Dermis microvascular lymphatic vessel endothelial cell (primary cell): ENCODE results near the gene CTAGE8. TPM values are rescaled to one million over a fixed set of nuclear protein-coding genes. Genes with fewer than 3 reads are reported as not detected.
"Not testable (repeated sequence)": the region's sequence is repeated elsewhere in the genome, so short reads cannot be mapped to it uniquely, and the experiment has no call there.

Experiments
- DNase-seq, 2 donors: peaks; one replicate each; pipeline versions ENCODE4 v3.0.0 to v3.0.0-alpha.2; 2010; ENCODE audit warnings: low read depth in 2 of 2
- total RNA-seq: library from RNA; depleted of rRNA; stranded (reverse); fragments of >200 nt; gene quantifications from 2 replicates; pipeline ENCODE4 v1.2.1, GENCODE V29; 2014

Gene CTAGE8, protein sequence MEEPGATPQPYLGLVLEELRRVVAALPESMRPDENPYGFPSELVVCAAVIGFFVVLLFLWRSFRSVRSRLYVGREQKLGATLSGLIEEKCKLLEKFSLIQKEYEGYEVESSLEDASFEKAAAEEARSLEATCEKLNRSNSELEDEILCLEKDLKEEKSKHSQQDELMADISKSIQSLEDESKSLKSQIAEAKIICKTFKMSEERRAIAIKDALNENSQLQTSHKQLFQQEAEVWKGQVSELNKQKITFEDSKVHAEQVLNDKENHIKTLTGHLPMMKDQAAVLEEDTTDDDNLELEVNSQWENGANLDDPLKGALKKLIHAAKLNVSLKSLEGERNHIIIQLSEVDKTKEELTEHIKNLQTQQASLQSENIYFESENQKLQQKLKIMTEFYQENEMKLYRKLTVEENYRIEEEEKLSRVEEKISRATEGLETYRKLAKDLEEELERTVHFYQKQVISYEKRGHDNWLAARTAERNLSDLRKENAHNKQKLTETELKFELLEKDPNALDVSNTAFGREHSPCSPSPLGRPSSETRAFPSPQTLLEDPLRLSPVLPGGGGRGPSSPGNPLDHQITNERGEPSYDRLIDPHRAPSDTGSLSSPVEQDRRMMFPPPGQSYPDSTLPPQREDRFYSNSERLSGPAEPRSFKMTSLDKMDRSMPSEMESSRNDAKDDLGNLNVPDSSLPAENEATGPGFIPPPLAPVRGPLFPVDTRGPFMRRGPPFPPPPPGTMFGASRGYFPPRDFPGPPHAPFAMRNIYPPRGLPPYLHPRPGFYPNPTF
- under 0.01 and 0.13 TPM in 2 replicates for total RNA-seq

DNA sequence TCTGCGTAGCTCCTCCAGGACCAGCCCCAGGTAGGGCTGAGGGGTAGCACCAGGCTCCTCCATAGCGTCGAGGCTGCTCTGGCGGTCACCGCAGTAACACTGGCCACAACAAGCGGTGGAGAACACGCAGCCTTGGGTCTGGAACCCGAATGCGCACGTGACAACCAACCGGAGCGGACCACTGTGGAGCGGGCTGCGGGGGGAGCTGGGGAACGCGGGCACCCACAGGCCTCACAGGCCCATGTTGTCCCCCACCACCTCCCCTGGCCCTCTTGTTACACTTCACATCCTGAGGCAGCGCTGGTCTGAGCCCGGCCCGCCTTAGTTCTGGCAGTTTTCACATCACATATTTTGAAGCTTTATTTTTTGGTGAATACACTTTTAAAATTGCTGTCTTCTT is at the start of gene CTAGE8:
TSS of gene CTAGE8 (minus strand) at position 101 of the 400 bp plus-strand sequence. CDS start at position 63, 38 bp downstream.
- DNase-seq = not testable (repeated sequence)

DNA sequence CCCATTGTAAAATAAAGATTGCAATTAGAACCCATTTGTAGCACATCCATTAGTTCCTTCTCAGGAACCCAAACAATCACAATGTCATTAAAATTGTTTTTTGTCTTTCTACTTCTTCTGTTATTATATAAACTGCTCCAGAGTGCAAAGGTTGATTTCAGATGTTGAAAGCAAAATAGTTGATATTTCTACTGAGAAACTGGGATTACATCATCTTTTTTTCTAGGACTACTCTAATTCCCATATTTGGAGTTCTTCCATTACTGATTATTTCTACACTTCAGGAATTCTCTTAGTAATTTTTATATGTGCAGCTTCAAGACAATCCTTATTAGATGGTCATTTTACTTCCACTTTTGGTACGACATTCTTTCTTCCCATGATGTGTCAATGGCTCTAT is 48.4 kb upstream of the CTAGE8 start:
- DNase-seq = not testable (repeated sequence)

DNA sequence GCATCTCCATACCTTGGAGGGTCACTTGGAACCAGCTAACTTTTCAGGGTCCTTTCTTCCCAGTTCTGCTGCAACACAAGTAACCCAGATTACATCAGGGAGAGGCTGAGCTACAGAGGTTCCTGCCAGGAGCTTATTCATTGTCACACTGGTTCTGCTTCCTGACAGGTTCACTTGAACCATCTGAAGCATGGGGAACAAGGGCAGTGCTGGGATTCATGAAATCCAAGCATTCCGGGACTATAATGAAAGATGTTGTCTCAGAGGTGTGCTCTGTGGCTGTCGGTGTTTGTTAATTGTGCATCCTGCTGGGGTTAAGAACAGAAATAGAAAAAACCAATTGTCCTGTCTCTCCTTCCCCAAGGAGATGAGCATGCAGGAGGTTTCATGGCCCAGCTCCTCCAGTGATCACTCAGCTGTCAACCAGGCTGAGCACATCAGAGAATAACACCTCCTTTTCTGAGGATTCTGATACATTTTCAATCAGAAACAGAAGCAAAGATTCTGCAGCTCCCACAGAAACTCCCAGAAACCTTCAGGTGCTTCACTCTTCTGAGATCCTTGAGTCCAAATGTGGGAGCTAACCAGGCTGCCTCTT is 42.9 kb upstream of the CTAGE8 start, which contains the start of gene OR2A1:
TSS of gene OR2A1 (plus strand) at position 548 of the 598 bp plus-strand sequence. CDS start 5,706 bp downstream, outside the sequence.
- not testable (repeated sequence) for DNase-seq

DNA sequence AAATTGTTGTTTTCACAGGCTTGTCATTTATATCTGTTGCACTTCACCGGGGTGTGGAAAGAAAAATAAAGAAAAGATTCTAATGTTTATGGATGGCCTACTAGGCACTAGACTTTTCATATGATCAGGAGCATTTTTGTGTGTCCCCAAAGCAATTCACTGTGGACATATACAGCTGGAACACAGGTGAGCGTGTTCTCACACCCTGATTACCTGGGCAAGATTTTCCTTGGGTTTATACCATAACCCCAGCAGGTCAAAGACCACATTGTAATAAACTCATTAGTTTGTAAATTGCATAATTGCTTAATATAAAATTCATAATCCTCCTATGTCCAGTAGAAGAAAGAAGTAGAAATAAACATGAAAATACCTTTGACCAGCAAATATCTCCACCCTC is 42.1 kb upstream of the CTAGE8 start:
- not testable (repeated sequence) for DNase-seq

DNA sequence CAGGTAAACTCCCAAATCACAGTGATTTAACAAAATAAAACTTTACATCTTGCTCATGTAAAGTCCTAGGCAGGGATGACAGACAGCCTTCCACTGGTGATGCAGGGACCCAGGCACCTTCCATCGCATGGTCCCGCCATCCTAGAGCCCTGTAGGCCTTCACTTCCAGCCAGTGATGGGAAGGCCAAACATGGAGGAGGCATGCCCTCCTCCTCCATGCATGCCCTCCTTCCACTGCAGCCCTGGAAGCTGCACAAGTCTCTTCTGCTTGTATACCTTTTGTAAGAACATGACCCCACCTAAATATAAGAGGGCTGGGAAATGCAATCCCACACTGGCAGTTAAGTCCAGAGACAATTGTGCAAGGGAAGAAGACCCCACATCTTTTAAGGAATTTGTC is 40.6 kb upstream of the CTAGE8 start:
- DNase-seq = not testable (repeated sequence)

DNA sequence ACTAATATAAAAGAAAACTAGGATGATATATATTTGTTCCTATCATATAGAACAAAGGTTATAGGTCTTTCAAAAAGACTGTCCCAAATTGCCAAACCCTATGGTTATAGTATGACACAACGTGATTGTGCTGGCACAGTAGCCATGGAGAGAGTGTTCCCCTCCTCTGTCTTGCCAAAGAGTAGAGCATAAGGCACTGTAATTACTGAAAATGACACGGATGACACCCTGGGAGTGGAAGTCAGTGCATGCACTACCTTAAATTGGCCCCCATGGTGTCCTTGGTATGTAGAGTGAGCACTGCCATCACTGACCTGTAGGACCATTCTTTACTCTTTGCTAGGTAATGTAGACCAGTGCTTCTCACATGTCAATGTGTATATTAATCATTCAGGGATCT is 36.1 kb upstream of the CTAGE8 start:
- not testable (repeated sequence) for DNase-seq

DNA sequence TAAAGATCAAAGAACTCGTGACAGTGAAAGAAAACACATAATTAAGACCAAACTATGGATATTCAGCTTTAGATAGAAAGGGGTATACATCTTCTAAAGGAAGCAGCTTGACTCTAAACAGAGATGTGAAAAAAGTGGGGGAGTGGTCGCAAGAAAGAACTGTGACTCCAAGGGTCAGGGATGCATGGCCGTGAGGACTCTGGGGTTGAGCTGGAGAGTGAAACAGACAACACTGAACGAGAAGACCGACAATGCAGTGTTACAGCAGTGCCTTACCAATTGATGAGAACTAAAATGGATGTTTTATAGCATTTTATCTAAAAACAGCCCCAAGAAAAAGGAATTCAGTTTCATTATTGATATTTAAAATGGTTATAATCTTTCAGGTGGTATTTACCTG is 34.5 kb upstream of the CTAGE8 start:
- DNase-seq = not testable (repeated sequence)

DNA sequence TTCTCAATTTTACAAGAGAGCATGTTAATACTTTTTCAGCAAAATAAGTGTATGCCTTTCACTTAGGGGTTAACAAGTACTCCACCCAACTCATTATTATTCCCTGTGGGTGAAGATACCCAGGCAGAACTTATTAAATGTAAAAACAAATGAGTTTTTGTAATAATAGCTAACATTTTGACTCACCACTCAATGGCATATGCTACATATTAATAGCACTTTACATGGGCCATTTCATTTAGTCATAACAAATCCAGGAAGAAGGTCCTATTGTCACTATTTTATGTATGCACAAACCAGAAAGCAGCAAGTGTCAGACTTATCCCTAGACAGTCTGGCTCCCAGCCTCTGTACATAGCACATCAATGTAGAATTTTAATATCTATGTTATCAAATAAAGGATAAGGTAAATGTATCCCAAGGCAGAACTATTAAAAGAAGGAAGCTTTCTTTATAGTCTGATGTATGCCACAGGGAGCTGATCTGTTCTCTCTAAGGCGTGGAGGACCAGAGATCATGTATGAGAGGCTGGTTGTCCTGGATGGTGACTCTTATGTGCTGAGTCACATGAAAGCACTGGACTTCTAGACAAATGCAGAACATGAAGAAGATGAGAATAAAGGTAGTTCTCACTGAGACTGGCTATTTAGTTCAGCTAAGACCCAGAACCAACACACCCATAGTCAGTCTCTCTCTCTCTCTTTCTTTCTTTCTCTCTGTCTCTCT is 33.7 kb upstream of the CTAGE8 start:
- not testable (repeated sequence) for DNase-seq

DNA sequence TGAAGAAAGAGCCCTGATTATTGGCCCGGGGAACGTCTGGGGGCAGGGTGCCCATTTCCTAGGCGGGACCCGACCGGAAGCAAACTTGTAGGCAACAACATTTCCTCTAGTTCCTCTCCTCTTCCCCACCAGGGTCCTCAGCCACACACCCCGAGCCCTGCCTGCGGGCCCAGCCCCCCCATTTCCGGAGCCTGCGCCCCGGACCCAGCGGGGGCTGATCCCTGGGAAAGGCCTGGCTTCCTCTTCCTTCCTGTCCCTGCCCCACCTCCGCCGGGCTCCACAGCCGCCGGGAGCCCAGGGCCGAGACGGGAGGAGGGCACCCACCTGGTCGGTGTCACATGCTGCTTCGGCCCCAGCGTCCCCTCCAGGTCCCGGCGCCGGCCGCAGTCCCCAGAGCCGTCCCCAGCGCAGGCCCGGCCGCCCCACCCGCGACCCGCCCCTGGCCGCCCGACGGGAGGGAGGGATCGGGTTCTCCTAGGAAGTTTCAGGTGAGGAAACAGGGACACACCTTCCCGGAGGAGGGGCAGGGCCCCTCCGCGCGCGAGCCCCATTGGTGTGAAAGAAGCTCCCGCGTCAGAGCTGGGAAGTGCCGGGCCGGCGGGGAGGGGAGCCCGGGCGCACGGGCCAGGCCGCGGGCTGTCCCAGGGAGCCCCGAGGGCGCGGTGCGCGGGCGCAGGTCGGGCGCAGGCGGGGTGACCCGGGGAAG is 24.9 kb upstream of the CTAGE8 start:
- DNase-seq = not testable (repeated sequence)

DNA sequence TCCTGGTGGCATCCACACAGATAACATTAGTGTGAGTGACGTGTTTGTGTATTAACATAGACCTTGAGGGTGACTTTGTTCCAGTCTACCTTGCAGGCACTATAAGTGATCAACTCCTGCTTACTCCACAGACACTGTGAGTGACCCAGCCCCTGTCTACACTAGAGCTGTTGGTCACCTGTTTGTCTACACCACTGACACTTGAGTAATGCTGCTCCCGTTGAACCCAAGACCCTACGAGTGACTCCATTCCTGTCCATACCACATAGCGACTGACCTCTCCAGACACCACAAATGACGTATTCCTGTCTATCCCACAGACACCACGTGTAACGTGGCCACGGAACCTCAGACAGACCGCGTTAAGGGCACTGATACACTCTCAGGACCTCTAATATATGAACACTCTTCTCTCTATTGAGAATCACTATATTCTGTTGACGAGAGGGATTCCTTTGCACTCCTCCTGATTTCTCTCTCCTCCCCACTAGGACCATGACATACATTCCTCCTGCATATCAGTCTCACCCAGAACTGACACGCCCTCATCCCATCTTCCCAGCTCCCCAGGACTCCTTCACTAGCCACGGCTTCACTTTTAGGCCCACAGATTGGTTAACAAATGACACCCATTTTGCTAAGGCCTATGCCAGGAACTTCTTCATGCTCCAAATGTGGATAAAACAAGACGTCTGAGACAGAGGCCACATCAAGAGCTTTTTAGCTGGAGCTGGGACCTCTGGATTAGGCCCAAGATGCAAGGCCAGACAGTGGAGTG is 23.5 kb upstream of the CTAGE8 start:
- DNase-seq = not testable (repeated sequence)

DNA sequence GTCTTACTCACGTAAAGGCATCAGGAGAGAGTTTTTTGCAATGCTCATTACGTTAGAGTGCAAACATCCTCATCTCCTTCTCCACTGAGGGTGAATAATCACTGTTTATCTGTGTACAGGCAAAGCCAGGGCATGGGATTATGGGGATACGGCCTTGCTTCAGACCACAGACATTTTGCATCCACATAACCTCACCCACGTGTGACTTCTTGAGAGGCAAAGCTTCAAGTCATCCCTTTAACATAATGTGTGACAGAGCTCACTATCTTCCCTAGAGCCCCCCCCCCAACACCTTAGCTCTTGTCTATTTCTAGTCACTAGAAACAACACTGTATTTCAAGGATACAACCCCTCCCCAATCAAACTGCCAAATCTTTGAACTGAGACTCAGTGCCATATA is 22.5 kb upstream of the CTAGE8 start:
- DNase-seq = not testable (repeated sequence)

DNA sequence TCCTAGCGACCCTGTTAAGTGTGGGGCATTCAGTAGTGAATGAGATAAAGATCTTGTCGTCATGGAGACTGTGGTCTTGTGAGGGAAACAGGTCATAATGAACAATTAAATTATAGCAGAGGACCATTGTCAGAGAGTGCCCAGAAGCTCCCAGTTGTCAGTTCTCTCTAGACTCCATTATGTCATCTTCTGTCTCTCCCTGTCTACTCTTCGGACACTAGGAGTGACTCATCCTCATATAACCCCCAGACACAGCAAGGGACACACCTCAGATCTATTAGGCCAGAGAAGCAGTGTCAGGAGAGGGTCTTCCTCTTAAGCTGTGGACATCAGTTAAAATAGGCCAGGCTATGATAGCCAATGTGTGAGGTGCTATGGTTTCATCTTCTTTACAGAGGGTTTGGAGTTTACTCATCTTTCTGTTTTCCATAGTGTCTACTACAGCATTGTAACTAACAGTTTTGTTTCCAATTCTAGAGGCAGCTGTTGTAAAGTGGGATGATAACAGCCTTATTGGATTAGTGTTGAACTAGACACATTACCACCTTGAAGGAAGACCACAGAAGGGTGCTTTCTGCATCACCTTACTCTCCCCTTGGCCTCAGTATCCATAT is 18.2 kb upstream of the CTAGE8 start:
- DNase-seq = not testable (repeated sequence)

DNA sequence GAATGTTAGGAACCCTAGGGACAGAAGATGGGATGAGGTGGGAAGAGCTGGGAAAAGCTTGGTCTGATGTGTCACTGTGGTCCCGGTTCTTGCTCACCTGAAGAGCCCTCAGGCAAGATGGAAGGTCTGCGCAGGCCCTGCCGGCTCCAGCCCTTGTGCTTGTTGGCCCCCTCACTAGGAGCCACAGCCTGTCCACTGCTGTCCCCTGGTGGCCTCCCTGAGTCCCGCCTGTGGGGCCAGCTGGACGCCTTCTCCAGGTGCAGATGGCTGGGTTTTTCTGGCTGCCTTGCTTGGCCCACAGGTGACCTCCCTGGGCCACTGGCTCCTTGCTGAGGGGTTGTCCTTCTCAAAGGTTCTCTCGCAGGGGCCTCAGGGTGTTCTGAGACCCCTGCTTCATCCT is 14.6 kb upstream of the CTAGE8 start:
- not testable (repeated sequence) for DNase-seq

DNA sequence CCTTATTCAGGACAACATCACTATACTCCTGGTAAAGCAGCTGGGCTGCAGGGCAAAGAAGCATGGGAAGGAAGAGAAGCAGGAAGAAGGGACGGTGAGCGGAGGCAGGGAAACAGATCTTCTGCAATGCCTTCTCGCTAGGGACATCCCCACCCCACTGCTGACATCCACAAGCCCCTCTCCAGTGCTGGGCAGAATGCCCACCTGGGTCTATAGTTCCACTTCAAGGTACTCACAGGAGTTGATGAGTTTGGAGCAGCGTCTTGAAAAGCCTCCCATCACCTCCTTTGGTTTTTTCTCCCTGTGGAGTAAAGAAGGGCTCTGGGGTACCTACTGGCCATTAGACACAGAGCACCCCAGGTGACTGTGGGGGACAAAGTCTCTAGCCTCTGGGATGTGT is 13.4 kb upstream of the CTAGE8 start:
- not testable (repeated sequence) for DNase-seq

DNA sequence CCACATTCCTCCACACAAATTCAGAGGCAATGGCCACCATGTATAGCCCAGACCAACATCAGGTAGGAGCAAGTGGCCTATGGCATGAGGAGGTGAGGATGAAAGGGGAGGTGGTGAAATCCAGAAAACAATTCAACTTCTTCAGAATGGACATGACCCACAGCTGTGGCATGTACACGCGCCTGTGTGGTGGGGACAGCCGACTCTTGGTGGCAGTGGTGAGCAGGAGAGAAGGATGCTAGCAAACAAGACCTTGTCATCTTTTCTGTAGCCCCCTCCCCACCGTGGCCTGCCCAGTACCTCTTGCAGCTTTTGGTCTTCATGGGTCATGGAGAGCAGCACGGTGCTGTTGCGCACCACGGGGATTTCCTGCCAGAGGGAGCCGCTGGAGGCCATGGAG is 12.9 kb upstream of the CTAGE8 start:
- DNase-seq = not testable (repeated sequence)

DNA sequence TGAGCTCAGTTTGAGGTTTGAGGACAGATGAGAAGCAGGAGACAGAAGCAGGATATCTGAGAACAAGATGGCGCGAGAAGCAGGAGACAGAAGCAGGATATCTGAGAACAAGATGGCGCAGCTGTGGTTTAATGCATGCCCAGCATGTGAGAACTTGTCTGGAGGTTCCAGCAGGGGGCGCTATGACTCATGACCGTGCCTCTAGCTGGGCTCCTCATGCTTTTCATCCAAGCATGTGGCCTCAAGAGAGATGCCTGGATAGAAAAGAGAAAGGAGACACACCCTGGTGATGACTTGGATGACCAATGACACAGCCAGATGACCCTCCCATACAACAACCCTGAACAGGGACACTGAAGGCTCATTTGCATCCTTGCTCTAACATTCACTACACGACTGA is 10.9 kb upstream of the CTAGE8 start:
- not testable (repeated sequence) for DNase-seq

DNA sequence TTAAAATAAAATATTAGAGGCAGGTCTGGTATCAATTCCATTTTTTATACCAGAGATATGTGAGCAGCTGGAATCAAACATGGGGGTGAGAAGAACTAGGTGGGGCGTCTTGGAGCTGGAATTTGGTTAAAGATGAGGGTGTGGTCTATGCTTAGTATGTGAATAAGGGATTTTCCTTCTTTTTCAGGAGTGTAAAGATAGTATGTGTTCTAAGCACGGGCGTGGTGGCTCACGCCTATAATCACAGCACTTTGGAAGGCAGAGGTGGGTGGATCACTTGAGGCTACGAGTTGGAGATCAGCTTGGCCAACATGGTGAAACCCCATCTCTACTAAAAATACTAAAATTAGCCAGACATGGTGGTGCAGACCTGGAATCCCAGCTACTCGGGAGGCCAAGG is 6.2 kb upstream of the CTAGE8 start:
- not testable (repeated sequence) for DNase-seq

DNA sequence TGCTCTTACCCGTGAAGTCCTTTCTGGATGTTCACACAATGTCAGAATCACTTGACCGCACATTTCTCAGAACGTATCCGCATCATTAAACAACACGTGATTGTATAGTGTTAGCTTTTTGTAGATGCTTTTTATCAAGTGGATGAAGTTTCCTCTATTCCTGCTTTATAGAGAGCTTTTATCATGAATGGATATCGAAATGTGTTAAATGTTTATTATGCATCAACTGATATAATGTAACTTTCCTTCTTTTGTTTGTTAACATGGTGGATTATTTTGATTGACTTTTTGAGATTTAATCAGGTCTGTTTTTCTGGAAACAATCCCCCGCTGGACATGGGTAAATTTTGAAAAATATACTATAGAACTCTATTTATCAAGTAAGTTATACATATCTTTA is 4.4 kb downstream of the CTAGE8 start, which contains the start of gene OR2A7:
TSS of gene OR2A7 (minus strand) at position 101 of the 400 bp plus-strand sequence. CDS start 5,164 bp downstream, outside the sequence.
- DNase-seq = not testable (repeated sequence)

DNA sequence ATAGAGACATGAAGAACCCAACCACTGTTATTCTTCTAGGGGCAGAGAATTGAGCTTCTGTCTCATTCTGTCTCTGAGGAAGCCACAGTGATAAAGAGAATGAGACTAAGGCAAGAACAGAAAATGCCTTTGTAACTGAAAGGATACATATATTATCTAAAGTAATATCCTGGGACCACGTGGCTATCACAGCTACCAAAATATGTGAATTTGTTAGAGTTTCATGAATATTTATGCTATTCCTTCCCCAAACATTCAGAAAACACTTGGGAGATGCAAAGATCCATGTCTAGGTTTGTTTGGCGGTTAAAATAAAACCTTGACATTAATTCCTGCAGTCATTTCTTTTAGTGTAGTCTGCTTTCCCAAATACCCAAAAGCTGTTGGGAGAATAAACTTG is 7.0 kb downstream of the CTAGE8 start:
- not testable (repeated sequence) for DNase-seq
